Progenitor cell of endocrine pancreas (in vitro differentiated cells): ENCODE data around the gene GUCY1A2. TPM values are rescaled to one million over a fixed set of nuclear protein-coding genes. Genes with fewer than 3 reads are reported as not detected.
A peak's percentile ranks its signal among the peaks of the same experiment; 100 is the strongest.

Experiments used
- DNase-seq: peaks from one replicate; pipeline ENCODE4 v3.0.0; 2021; ENCODE audit warnings: low spot score; ENCODE audit not compliant: unreplicated experiment
- H3K27ac Mint-ChIP-seq: 2 replicates; pipeline ENCODE4 v1.8.0; 2021; ENCODE audit warnings: mild to moderate bottlenecking, moderate library complexity, mixed read lengths
- H3K27me3 Mint-ChIP-seq: 2 replicates; pipeline ENCODE4 v1.8.0; 2021; ENCODE audit warnings: mixed read lengths
- H3K36me3 Mint-ChIP-seq: 2 replicates; pipeline ENCODE4 v1.8.0; 2022; ENCODE audit warnings: mixed read lengths; ENCODE audit not compliant: insufficient read depth
- H3K4me1 Mint-ChIP-seq: 2 replicates; pipeline ENCODE4 v1.8.0; 2021; ENCODE audit warnings: low read depth, mixed read lengths
- H3K4me3 Mint-ChIP-seq: 2 replicates; pipeline ENCODE4 v1.8.0; 2021; ENCODE audit warnings: low read depth, mild to moderate bottlenecking, moderate library complexity, mixed read lengths
- H3K9me3 Mint-ChIP-seq: 2 replicates; pipeline ENCODE4 v1.8.0; 2021; ENCODE audit warnings: low read depth, mixed read lengths
- total RNA-seq: library from RNA; stranded (reverse); gene quantifications from 2 replicates; pipeline ENCODE4 v1.2.1, GENCODE V29; 2021
- TF ChIP-seq, protein P1 (sequence below): fragments of 200-600 bp; sonication (generic); IDR thresholded peaks from one replicate; pipeline ENCODE4 v1.5.0; 2021; ENCODE audit warnings: antibody characterized with exemption, mild to moderate bottlenecking; ENCODE audit not compliant: unreplicated experiment

GUCY1A2 gene
- total RNA-seq, 1 donor from 2014 or later = 38.5 TPM

DNA sequence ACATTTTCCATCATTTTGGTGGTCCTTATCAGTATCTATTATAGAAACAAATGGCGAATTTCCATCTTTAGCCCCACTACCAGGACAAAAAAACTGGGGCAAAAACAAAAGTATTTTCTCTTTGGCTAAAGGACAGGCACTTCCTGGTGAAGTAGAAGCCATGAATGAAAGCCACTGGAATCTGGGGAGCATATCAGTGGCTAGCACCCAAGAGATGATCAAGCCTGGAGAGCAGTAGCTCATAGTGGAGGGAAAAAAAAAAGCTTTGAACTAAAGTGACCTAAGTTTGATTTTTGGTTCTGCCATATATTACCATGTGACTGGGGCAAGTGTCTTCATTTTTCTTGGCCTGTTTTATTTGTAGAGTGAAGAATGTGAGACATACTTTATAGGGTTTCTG lies 272.3 kb downstream of the GUCY1A2 start:
- DNase-seq = no peak
- no peak overlapping the region for H3K27ac Mint-ChIP-seq
- H3K27me3 Mint-ChIP-seq = no peaks in the 10 kb centered on the region
- H3K9me3 Mint-ChIP-seq = no peaks in the 10 kb centered on the region
- H3K4me3 Mint-ChIP-seq = no peak overlapping the region
- peaks cover 6% of the 10 kb centered on the region for H3K36me3 Mint-ChIP-seq
- peaks cover 6% of the 10 kb centered on the region for H3K4me1 Mint-ChIP-seq
- TF ChIP-seq, protein P1, sequence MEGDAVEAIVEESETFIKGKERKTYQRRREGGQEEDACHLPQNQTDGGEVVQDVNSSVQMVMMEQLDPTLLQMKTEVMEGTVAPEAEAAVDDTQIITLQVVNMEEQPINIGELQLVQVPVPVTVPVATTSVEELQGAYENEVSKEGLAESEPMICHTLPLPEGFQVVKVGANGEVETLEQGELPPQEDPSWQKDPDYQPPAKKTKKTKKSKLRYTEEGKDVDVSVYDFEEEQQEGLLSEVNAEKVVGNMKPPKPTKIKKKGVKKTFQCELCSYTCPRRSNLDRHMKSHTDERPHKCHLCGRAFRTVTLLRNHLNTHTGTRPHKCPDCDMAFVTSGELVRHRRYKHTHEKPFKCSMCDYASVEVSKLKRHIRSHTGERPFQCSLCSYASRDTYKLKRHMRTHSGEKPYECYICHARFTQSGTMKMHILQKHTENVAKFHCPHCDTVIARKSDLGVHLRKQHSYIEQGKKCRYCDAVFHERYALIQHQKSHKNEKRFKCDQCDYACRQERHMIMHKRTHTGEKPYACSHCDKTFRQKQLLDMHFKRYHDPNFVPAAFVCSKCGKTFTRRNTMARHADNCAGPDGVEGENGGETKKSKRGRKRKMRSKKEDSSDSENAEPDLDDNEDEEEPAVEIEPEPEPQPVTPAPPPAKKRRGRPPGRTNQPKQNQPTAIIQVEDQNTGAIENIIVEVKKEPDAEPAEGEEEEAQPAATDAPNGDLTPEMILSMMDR = no peak

DNA sequence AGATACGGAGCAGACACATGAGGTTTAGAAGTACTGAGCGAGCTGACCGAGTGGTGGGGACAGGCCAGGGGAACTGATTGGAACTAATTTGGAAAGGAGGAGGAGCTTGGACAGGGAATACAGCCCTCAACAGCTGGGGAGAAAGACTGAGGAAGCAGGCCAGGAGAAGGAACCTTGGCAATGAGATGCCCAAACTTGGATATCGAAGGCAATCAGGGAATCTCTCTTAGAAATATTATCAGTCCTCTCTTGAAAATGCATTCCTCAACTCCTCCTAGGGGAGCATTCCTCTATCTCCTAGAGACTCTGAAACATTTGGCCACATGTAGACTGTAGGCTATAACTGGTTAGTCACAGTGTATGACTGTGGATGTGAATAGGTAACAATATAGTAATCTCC lies 284.6 kb downstream of the GUCY1A2 start:
- H3K9me3 Mint-ChIP-seq = peaks cover 21% of the 10 kb centered on the region
- DNase-seq = no peak
- H3K4me1 Mint-ChIP-seq = no peaks in the 10 kb centered on the region
- no peaks in the 10 kb centered on the region for H3K27me3 Mint-ChIP-seq
- TF ChIP-seq, protein P1 = no peak
- H3K4me3 Mint-ChIP-seq = no peak overlapping the region
- peaks cover 22% of the 10 kb centered on the region for H3K36me3 Mint-ChIP-seq
- H3K27ac Mint-ChIP-seq = peak overlapping the region; percentile 3

DNA sequence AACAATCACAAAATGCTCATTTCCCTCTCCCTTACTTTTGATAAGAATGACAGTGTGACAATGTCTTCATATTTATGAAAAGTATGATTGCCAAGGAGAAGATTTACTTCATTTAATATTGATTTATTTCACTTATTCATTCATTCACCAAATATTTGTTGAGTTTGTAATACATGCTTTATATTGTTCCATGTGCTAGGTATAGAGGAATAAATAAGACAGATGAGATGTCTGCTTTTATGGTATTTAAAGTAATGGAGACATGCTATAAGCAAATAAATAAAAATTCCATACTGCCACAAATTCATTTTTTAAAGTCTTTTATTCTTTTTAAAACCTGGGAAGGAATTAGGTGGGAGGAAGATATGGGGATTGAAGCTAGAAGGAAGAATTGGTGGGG lies 289.4 kb downstream of the GUCY1A2 start:
- TF ChIP-seq, protein P1 = no peak
- no peak overlapping the region for H3K4me3 Mint-ChIP-seq
- H3K4me1 Mint-ChIP-seq = peaks cover 4% of the 10 kb centered on the region
- peaks cover 5% of the 10 kb centered on the region for H3K9me3 Mint-ChIP-seq
- no peak for DNase-seq
- no peak overlapping the region for H3K27ac Mint-ChIP-seq
- peaks cover 10% of the 10 kb centered on the region for H3K36me3 Mint-ChIP-seq
- H3K27me3 Mint-ChIP-seq = no peaks in the 10 kb centered on the region

DNA sequence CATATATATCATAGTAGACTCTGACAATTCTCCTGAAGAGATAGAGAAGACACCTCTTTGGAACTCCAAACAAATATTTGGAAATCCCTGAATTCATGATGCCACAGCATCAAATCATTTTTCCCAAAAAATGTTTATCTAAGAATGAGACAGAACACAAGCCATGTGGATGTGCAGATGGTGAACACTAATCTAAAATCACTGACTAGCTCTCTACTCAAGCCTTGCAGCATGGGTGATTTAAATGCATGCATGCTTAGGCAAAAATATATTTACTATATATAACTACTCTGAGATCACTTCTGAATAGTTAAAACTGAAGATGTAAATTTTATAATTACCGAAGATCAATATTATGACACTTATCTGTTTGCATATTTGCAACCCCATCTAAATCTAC lies 289.9 kb downstream of the GUCY1A2 start:
- Mint-ChIP-seq H3K27ac (no peak overlapping the region), H3K27me3 (no peaks in the 10 kb centered on the region), H3K9me3 (peaks cover 5% of the 10 kb centered on the region), H3K4me1 (peaks cover 4% of the 10 kb centered on the region), H3K4me3 (no peak overlapping the region), H3K36me3 (peaks cover 10% of the 10 kb centered on the region)
- no peak for DNase-seq
- TF ChIP-seq, protein P1 = no peak

DNA sequence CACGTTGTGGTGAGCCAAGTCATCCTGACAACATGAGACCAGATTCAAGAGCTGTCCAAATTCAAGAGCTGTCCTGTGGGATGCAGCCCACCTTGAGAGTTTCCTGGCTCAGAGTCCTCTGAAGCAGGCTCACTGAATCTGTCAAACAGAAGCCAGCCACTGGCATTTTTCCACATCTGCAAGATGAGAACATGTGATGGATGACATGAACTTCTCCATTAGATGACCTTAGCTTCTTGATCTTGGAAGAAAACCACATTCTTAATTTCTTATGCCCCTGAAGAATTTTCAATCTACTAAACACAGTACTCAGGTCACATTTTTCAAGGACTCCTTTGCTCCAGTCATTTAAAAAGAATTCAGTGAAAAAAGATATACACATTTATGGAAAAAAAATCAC lies 291.0 kb downstream of the GUCY1A2 start:
- H3K4me1 Mint-ChIP-seq = peaks cover 4% of the 10 kb centered on the region
- peaks cover 5% of the 10 kb centered on the region for H3K9me3 Mint-ChIP-seq
- no peak overlapping the region for H3K27ac Mint-ChIP-seq
- no peaks in the 10 kb centered on the region for H3K27me3 Mint-ChIP-seq
- DNase-seq = no peak
- TF ChIP-seq, protein P1 = no peak
- H3K4me3 Mint-ChIP-seq = no peak overlapping the region
- peaks cover 10% of the 10 kb centered on the region for H3K36me3 Mint-ChIP-seq
